Gastroesophageal sphincter (tissue), 3 donors: Measurements from ENCODE around the gene GIPC1.

Source experiments
- CTCF ChIP-seq, 4 experiments: fragments of 200-600 bp in 2 of 4; fragments of 450-650 bp in 2 of 4; sonication (generic) in 1 of 4; IDR thresholded peaks; one replicate each; pipeline ENCODE4 v1.5.1; 2017 to 2019; ENCODE audit warnings: antibody characterized with exemption in 4 of 4, mild to moderate bottlenecking in 2 of 4, moderate library complexity in 2 of 4
- EP300 ChIP-seq: sonication (generic); formaldehyde crosslinking; IDR thresholded peaks from one replicate; pipeline ENCODE4 v1.6.1; 2017; ENCODE audit warnings: antibody characterized with exemption, mild to moderate bottlenecking
- POLR2A ChIP-seq, 2 donors: fragments of 450-650 bp; IDR thresholded peaks; one replicate each; pipeline ENCODE4 v1.6.1; 2017; ENCODE audit warnings: antibody characterized with exemption in 2 of 2, mild to moderate bottlenecking in 2 of 2, moderate library complexity in 1 of 2
- POLR2AphosphoS5 ChIP-seq: sonication (generic); formaldehyde crosslinking; IDR thresholded peaks from one replicate; pipeline ENCODE4 v1.6.1; 2017; ENCODE audit warnings: antibody characterized with exemption

DNA sequence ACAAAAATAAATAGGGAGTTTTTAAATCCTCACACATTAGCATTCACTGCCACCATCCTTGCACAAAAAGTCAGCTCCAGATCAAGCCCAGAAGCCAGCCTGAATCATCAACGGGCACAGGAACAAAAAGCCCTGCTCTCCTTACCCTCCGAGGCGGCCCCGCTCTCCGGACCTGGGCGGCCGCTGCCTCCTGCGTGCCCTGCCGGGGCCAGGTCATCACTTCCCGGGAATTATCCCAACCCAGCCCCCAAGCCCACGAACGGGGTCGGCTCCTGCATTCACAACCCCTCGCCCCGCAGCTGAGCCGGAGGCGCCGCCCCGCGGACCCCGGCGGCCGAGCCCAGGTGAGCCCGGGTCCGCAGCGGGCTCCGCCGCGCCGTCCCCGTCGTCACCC is 21.5 kb upstream of the GIPC1 start:
- TF ChIP-seq CTCF (IDR thresholded peaks at IDR 0.05) (no peak), EP300 (no peak), POLR2A (IDR thresholded peaks at IDR 0.05) (no peak), POLR2AphosphoS5 (no peak)
